PFSK-1 (cell line): ENCODE measurements around the gene DEGS2.

ENCODE experiments used
- FOXP2 ChIP-seq: optimal IDR thresholded peaks from 2 replicates; pipeline ENCODE3; 2011; ENCODE audit warnings: borderline replicate concordance, control low read depth, inconsistent platforms; ENCODE audit not compliant: insufficient read depth; ENCODE audit errors: extremely low read length, extremely low read depth
- POLR2AphosphoS5 ChIP-seq: IDR thresholded peaks from 2 replicates; pipeline ENCODE4 v1.6.1; 2012; ENCODE audit warnings: low read depth, mild to moderate bottlenecking, control low read depth, low read length, moderate library complexity
- REST ChIP-seq, 2 experiments: IDR thresholded peaks; 2 replicates each; pipeline versions ENCODE4 v1.6.1 to v1.8.0; 2011 to 2012; ENCODE audit warnings: low read depth in 2 of 2, low read length in 2 of 2, control low read depth in 1 of 2, inconsistent platforms in 1 of 2, mild to moderate bottlenecking in 1 of 2, moderate library complexity in 1 of 2; ENCODE audit not compliant: insufficient read depth in 1 of 2
- SIN3A ChIP-seq: IDR thresholded peaks from 2 replicates; pipeline ENCODE4 v1.6.1; 2012; ENCODE audit warnings: mild to moderate bottlenecking, low read length, moderate library complexity, borderline replicate concordance; ENCODE audit not compliant: insufficient read depth
- TAF1 ChIP-seq: IDR thresholded peaks from 2 replicates; pipeline ENCODE4 v1.6.1; 2012; ENCODE audit warnings: low read length, control low read depth, borderline replicate concordance; ENCODE audit not compliant: insufficient read depth

DNA sequence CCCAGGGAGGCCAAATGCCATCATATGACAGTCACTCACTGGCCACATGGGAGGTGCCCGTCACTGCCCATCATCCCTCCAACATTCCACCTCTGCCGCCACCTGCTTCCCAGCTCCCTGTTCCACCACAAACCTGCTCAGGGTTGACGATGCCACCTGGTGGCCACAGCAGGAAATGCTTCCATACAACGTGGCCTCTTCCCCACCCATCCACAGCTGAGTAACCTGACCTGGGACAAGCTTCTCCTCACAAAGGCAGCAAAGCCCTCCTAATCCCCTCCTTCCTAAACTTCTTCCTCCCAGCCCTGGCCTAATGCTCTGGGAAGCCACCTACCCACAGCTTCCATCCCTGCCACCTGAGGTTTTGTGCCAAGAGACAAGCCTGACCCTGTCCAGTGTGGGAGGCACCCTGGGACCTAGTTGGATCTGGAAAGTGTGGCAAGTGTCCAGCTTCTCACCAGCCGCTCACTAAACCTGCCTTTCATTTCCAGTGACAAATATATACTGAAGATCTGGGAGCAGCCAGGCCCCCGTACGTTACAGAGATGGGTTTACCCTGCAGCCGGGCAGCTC lies 4.3 kb downstream of the DEGS2 start:
- TF ChIP-seq POLR2AphosphoS5, result no peak
- no peak for TF ChIP-seq SIN3A
- TF ChIP-seq REST (IDR thresholded peaks at IDR 0.05; ENCODE audit: insufficient read depth in 1 of 2, low read depth in 2 of 2, low read length in 2 of 2), result no peak
- TF ChIP-seq TAF1, result no peak
- no peak for TF ChIP-seq FOXP2
